ENCODE data around the gene NCSTN. TPM values are rescaled to one million over a fixed set of nuclear protein-coding genes. Genes with fewer than 3 reads are reported as not detected.

NCSTN gene
- total and polyA plus RNA-seq, 10 of the 15 experiments (the other 5 are each of a cell fraction or from before 2014, with no cell fraction given) = 33.3 to 88.2 (median 60.4) TPM

DNA sequence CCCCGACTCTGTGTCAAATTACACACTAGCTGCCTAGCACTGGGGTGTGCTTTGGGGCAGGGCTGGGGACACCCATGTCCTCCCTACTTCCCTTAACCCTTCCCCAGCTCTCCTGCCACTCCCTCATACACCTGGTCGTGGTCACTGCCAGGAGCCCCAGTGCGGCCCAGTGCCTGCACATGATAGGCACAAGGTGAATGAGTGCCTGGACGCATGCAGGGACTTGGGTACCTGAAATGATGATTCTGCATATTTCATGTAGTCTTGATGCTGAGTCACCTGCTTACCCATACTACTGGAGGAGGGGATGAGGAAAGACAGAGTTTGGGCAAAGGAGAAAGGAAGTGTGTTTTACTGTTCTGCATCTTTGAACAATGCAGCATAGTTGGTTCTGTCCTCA lies 55.6 kb downstream of the NCSTN start:
- in situ Hi-C loops (cut with MboI) (no loop called here), intact Hi-C loops (cut with micrococcal nuclease; ENCODE audit: unreplicated experiment) (no loop called here)
- H3K4me1 ChIP-seq (ENCODE audit: control insufficient read depth, insufficient read depth, low read length) = no peaks in the 10 kb centered on the region
- no peak overlapping the region for H2AFZ ChIP-seq (ENCODE audit: control insufficient read depth, low read depth, low read length)
- no peaks in the 10 kb centered on the region for H3K36me3 ChIP-seq (ENCODE audit: control insufficient read depth in 2 of 2, insufficient read depth in 2 of 2, low read length in 1 of 2)
- no peaks in the 10 kb centered on the region for H4K20me1 ChIP-seq (ENCODE audit: control insufficient read depth, insufficient read depth)
- H3K27me3 ChIP-seq (replicated peaks in 1 of 2; ENCODE audit: control insufficient read depth in 2 of 2, insufficient read depth in 2 of 2, low read length in 1 of 2) = peaks cover 0 to 4% of the 10 kb centered on the region in 2 experiments; a peak in 3 of 4 replicates
- ChIA-PET POLR2A (no interaction called here), SMC1A (ENCODE audit: uncharacterized antibody, unreplicated experiment) (no interaction called here), CTCF (interaction anchor here (0.6 to 3.1 kb wide), 3 partner anchors 22 to 526 kb away, joined by 3 to 15 read pairs (median 3); no protein-coding TSS in a partner anchor), RAD21 (ENCODE audit: unreplicated experiment) (no interaction called here)
- TF ChIP-seq CBX3 (IDR thresholded peaks at IDR 0.05; ENCODE audit: borderline replicate concordance, low read depth) = no peak
- TF ChIP-seq KAT2A (conservative IDR thresholded peaks at IDR 0.05; ENCODE audit: control insufficient read depth, low read depth, low read length) = no peak
- TF ChIP-seq, protein P1, sequence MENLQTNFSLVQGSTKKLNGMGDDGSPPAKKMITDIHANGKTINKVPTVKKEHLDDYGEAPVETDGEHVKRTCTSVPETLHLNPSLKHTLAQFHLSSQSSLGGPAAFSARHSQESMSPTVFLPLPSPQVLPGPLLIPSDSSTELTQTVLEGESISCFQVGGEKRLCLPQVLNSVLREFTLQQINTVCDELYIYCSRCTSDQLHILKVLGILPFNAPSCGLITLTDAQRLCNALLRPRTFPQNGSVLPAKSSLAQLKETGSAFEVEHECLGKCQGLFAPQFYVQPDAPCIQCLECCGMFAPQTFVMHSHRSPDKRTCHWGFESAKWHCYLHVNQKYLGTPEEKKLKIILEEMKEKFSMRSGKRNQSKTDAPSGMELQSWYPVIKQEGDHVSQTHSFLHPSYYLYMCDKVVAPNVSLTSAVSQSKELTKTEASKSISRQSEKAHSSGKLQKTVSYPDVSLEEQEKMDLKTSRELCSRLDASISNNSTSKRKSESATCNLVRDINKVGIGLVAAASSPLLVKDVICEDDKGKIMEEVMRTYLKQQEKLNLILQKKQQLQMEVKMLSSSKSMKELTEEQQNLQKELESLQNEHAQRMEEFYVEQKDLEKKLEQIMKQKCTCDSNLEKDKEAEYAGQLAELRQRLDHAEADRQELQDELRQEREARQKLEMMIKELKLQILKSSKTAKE (IDR thresholded peaks at IDR 0.05; ENCODE audit: low read depth, poor library complexity, severe bottlenecking) = no peak
- TF ChIP-seq SRF (IDR thresholded peaks at IDR 0.05; ENCODE audit: low read depth in 2 of 2, low read length in 2 of 2) = no peak
- no peak for TF ChIP-seq ZBED1 (IDR thresholded peaks at IDR 0.05; ENCODE audit: borderline replicate concordance)
- TF ChIP-seq CHD4 (IDR thresholded peaks at IDR 0.05) = no peak
- no peak for TF ChIP-seq NR2C2 (IDR thresholded peaks at IDR 0.05; ENCODE audit: borderline replicate concordance, control insufficient read depth, insufficient read length, low read depth)
- no peak for TF ChIP-seq PML (IDR thresholded peaks at IDR 0.05; ENCODE audit: low read length)
- H3K4me3 ChIP-seq = no peak overlapping the region
- no TSS peak for BruUV-seq (replicated peaks)
- no peak for DNase-seq (ENCODE audit: low read depth, low spot score)
- H3K4me2 ChIP-seq (ENCODE audit: control insufficient read depth, insufficient read depth) = no peak overlapping the region
- FAIRE-seq = no peak
- H3K27ac ChIP-seq (ENCODE audit: control insufficient read depth, insufficient read depth) = no peak overlapping the region
- H3K79me2 ChIP-seq (ENCODE audit: control insufficient read depth, insufficient read depth, low read length) = no peaks in the 10 kb centered on the region
- H3K9ac ChIP-seq (ENCODE audit: control insufficient read depth, insufficient read depth, low read length) = no peak overlapping the region
- 53% methylated on average over 4 of the region's 4 CpGs for WGBS (ENCODE audit: insufficient coverage, insufficient replicate concordance, low lambda C conversion rate, missing lambda C conversion rate)
- no peak for ATAC-seq
- H3K9me3 ChIP-seq (replicated peaks; ENCODE audit: control insufficient read depth, insufficient read depth, low read length) = no peaks in the 10 kb centered on the region

All from GM12878 (cell line).